Cardiac septum (tissue), 1 donor: ENCODE data around the gene MALSU1. TPM values are rescaled to one million over a fixed set of nuclear protein-coding genes. Genes with fewer than 3 reads are reported as not detected.

Source experiments
- DNase-seq: peaks from one replicate; pipeline ENCODE4 v3.0.0-alpha.2; 2020; ENCODE audit warnings: low spot score
- intact Hi-C: fragments of 100-400 bp; cut with DNase I; formaldehyde crosslinking; loops from one replicate; pipeline ENCODE4 v1.14.0; 2022
- total RNA-seq: library from RNA; stranded (reverse); fragmentation: NEBNext Ultra II Directional; extraction: Animal tissue kit (Norgen Biotek cat#: 25700); gene quantifications from one replicate; pipeline ENCODE4 v1.2.1, GENCODE V29; 2021
- donor health status: DM: no; HTN: no; CAD: no.

The MALSU1 gene
- total RNA-seq, 1 donor from 2014 or later, result 83.8 TPM

DNA sequence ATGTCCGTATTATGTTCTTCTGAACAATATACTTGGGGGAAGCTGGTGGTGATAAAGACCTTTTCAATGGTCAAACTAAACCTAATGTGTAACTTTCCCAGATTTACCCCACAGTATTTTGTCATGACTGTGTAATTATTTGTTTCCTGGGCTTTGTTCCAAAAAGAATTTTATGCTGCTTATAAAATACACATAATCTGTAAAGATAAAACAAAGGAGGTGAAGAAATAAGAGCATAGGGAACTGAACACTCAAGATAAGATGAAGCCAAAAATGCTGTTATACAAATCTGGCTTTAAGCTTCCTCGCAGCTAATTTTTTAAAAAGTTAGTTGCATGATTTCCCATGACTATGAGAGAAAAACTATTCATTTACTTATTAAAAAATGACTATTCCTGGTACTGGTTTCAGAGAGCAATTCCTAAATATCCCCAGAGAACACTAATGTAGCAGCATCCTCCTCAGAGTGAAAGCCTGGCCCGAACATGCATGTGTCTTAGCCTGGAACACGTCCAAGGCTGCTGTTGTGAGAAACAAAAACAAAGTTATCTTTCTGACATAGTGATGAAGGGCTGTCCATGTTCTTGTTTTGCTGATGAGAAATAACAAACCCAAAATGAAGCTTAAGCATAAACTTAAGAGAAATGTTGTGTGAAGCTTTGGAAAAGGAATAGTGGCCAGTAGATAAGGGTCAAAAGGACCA lies 33.9 kb downstream of the MALSU1 start:
- no peak for DNase-seq
- intact Hi-C loops, result no loop called here

DNA sequence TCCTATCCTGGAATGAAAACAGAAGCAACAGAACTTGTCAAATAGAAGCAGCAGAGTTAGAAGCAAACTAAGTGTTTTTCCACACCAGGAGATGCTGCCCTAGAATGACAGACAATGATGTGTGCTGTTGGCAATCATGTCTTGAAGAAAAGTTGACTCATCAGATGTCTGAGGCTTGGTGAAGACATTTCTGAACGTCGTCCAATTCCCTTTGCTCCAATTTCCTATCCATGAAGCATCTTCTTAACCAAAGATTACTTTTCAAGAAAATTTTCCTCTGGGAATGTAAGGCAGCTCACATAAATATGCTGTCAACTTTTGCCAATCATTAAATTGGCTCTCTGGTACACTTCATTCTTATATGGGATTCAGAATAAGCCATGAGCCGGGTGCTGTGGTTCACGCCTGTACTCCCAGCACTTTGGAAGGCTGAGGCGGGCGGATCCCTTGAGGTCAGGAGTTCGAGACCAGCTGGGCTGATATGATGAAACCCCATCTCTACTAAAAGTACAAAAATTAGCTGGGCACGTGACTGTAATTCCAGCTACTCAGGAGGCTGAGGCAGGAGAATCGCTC lies 34.6 kb downstream of the MALSU1 start:
- intact Hi-C loops, result no loop called here
- DNase-seq, result no peak

DNA sequence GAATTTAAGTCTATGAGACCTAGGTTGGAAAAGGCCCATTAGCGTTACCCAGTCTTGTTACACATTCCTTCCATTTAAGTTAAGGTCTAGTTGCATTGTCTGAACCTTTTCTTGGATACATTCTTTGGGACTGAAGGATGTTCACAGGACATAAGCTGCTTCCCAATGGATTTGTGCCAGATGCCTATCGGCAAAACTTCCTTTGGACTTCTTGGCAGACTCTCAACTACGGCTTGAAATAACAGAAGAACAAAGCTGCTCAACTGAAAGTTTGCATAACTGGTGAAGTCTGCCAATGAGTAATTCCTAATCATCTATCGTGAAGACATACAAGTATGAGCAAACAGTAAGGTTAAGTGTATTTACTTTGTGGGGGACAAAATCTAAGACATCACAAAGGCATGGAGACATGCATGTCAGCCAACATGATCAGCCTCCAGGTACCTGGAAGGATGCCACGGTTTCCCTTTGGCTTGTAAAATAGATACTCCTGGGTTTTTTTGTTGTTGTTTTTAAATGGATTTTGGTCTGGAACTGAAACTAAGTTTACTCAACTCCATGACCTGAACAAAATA lies 35.4 kb downstream of the MALSU1 start:
- DNase-seq, result no peak
- intact Hi-C loops, result no loop called here

DNA sequence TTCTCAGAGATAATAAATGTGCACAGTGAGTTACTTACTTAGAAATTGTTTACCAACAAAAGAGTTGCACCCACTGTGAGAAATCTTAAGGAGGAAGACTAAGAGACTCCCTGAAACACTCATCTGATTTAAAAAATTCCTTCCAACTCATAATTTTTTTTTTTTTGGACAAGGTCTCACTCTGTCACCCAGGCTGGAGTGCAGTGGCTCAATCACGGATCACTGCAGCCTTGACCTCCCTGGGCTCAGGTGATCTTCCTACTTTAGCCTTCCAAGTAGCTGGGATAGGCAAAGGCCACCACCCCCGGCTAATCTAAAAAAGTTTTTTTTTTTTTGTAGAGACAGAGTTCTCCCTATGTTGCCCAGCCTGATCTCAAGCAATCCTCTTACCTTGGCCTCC lies 36.0 kb downstream of the MALSU1 start:
- no peak for DNase-seq
- intact Hi-C loops, result no loop called here

DNA sequence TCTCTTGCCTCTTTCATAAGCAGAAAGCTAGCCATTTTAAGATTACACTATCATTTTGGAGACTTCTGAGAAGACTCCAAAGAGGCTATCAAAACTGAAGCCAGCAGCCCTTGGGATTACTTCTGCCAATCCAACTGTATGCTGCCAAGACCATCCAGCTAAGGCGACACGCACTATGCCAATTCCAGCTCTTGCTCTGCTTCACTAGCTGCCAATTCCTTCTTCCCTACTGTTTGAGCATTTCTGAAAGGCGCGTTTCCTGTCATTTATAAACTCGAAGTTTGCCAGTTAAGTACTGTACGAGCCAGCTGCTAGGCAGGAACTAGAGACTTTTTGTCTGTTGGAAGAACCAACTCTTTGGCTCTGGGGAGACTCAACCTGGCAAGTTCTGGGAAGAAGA lies 36.5 kb downstream of the MALSU1 start:
- DNase-seq, result no peak
- intact Hi-C loops, result no loop called here

DNA sequence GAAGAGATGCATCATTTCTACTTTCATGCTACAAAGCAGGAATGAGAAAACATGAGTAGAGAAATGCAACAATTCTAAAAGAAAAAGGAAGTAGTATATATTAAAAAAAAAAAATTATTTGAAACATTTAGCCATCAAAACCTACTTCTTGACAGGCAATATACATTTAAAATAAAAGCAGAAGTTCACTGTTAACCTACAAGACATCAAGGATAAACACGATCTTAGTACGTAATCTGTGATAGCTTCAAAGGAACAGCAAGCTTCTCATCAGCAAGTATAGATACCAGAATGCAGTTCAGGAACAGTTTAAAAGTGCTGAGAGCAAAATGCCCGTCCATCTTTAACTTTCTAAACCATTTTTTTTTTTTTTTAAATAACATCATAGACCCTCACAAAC lies 36.9 kb downstream of the MALSU1 start:
- no peak for DNase-seq
- intact Hi-C loops, result no loop called here

DNA sequence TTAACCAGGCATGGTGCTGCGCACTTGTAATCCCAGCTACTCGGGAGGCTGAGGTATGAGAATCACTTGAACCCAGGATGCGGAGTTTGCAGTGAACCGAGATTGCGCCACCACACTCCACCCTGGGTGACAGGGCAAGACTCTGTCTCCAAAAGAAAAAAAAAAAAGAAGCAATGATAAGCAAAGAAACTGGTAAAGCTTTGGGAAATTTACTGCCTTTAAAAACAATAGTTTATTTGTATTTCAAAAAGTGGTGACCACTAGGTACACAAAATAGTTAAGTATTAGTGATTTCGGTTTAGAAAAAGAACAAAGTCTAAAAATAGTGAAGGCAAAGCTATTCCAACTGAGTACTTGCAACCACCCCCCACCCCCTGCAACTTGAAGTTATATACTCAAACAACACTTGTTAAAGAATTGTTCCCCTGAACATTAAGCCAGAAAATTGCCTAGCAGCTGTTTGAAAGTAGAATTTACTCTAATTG lies 37.7 kb downstream of the MALSU1 start:
- intact Hi-C loops, result no loop called here
- no peak for DNase-seq

DNA sequence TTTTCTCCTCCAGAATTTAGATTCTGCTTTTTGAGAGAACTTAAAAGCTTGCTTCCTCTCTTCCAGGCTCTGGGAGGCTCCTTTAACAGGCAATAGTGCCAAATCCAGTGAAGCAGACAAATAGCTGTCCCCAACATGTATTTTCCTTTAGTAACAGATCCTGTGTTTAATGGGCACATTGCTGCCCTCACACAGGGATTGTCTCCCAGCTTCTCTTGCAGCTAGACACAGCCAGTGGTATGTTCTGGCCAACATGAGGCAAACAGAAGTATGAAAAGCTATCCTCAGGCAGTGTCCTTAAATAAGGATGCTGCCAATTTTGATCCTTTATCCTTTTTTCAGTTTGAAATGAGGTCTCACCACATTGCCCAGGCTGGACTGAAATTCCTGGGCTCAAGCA lies 38.2 kb downstream of the MALSU1 start:
- no peak for DNase-seq
- intact Hi-C loops, result no loop called here

DNA sequence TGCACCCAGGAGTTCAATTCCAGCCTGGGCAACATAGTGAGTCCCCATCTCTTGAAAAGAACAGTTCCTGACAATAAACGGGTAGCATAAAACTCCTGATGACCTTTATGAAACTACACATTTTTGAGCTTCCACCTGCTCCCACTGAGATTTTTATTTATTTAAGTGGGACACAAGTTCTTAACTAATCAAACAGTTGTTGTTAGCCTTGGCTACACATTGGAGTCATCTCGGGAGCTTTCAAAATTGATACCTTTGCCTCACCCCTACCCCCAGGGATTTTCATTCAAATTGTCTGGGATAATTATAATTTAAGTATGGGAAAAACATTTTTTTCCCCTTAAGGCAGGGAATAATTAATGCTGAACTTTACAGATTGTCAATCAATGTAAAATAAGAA lies 39.3 kb downstream of the MALSU1 start:
- no peak for DNase-seq
- intact Hi-C loops, result no loop called here

DNA sequence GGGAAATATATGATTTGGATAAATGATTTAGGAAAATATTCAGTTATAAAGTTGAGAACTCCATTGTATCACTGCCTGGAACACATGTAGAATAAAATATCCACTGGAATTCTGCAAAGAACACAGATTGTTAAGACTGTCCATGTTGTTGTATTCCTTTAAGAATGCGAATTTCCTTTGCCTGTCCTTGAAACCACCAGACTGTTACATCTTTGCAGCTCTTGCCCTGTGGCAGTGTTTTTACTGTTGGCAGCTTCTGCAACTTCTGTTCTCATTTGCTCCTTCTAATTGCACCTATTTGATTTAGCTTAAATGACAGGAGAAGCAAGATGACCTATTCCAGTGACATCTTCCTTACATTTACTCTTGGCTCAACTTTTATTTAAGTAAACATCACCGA lies 39.7 kb downstream of the MALSU1 start:
- intact Hi-C loops, result no loop called here
- DNase-seq, result no peak

DNA sequence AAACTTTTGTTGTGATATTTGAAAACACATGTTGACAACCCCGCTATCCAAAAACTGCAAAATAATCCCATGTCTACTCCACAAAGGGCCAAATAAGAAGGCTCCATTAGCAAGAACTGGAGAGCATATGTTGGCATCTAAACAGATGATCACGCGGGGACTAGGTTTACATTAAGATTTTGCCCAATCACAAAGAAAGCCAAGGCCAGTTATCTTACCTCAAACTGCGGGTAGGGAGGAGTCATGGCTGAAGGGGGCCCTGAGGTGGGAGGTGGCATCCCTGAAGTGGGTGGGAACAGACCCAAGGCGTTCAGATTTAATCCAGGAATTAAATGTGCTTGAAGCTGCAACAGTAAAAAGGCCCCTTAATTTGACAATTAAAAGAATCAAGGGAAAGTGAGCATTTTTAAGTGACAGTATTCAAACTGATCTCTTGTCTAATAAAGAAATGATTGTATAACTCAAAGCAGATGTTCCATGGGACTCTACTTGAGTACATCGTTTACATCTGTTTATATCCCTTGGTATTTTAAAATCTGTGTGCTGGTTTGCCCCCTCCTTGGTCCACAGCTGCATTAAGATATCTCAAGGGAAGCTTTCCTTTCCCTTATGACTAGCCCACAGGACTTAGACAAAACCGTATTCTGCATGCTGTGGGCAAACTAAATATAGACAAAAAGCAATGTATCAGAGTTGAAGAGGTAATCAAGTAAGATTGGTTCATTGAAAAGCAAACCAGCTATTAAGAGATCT lies 42.9 kb downstream of the MALSU1 start:
- no peak for DNase-seq
- intact Hi-C loops, result no loop called here

DNA sequence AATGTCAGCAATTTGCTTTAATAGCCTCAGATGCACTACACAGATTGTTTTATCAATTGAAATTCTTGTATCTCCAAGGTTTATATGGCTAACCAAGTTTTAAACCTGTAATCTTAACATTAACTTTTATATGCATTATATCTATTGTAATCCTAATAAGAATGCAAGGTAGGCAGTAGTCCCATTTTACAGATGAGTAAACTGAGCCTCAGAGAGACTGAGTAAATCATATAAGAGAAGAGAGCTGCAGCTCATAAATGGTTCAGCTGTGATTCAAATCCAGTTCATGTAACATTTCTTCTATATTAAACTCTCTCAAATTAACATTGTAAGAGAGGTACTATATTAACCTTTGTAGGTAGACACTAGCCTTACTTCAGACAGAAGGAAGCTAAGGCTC lies 44.0 kb downstream of the MALSU1 start:
- intact Hi-C loops, result no loop called here
- DNase-seq, result no peak

DNA sequence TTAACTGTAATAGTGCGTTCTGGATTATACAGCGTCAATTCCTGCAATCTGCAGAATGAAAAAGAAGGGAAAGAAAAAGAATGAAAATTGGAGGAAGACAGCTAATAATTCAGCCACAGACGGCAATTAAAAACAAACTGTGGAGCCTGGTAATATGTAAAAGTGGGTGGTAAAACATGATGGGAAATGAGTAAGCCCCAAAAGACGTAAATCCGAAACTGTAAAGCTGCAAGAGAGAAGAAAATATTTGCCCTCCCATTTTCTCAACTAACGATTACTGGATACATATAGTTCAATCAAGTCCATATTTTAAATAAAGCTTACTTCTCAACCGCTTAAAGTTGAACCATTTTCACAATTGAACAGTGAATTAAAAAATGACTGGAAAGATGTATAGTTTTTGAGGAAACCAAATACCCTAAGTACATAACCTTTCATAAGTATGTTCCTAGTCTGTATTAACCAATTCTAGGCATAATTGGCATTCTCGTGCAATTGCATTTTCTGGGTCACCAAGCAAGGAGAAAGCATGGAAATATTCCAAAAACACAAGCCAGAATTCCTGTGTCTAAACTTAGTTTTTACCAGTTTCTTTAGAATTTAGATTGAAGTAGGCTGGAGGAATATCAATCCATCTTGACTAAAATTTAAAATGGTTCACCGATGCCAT lies 44.8 kb downstream of the MALSU1 start:
- intact Hi-C loops, result no loop called here
- DNase-seq, result no peak

DNA sequence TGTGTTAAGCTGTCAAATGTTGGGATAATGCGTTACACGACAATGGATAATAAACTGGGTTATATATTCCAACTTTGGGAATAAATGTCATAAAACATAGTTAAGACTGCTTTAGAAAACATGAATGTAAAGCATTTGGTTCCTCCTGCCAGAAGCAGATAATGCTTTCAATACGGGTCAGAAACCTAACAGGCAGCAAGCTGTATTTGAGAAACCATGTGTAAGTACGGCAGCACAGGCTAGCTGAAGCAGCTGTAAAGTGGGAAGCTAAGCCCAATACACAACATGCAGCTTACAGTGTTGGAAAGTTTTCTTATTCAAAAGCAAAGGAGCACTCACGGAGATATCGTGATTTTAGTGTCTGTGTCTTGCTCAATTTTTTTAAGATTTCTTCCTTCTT lies 46.5 kb downstream of the MALSU1 start:
- DNase-seq, result no peak
- intact Hi-C loops, result no loop called here

DNA sequence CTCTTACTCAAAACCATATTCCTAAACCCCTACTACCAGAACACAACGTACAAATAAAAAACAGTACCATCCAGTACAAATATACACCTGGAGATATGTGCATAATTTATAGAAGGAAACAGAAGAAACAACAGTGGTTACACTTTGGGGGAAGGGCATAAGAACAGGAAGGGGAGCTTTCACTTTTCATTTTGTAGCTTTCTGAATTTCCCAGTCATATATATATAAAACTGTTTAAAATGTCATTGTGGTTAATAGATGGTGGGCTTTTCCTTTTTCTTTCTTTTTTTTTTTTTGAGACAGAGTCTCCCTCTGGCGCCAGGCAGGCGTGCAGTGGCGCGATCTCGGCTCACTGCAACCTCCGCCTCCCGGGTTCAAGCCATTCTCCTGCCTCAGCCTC lies 47.2 kb downstream of the MALSU1 start:
- DNase-seq, result no peak
- intact Hi-C loops, result no loop called here

DNA sequence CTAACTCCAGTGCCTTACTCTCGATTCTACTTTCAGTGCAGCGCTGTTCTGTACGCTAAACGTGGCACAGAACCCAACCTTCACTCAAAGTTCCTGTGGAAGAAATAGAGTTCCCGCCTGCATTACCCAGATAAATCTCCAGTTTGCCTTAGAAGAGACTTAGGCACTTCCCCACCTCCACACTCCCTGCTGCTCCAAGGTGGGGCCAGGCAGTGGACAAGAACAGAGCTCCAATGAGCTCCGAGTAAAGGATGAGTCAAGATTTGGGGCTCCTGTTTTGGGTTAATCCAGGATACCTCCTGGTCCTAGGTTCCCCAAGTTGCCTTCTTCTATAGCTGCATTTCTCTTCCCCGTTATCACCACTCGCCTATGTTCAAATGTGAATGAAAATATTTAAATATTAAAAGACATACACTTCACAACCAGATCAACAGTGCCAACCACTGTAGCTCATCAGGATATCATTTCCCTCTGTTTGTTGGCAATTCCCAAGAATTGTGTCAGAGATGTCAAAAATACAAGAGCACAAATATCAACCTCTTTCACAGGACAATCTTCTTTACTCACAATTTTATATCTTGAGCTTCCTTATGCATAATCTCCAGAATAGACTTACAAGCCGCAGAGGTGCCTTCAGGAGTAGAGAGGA lies 48.0 kb downstream of the MALSU1 start:
- intact Hi-C loops, result no loop called here

DNA sequence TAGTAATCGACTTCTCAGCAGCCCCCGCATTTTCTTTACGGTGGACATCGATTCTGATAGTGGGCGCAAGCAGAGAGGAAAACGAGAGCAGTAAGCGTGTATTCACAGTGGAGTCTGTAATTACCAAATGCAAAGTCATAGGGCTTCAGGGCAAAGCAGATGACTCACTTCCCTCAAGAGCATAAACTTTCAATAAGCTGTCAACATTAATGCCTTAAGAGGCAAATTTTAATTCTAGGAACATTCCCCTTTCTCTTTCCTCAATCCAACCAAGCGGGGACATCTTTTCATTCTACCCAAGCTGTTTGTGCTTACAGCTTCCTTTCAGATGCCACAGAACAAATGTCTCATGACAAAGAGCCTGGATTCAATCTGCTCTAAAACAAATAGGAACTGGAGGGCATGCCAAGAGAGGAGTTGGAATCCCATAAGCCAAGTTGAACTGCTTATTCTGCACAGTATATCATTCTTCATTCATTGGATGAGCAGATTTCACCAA lies 48.6 kb downstream of the MALSU1 start:
- no peak for DNase-seq
- intact Hi-C loops, result no loop called here

More for the DNA sequence above, 48.0 kb downstream of the MALSU1 start:
- no peak for DNase-seq

DNA sequence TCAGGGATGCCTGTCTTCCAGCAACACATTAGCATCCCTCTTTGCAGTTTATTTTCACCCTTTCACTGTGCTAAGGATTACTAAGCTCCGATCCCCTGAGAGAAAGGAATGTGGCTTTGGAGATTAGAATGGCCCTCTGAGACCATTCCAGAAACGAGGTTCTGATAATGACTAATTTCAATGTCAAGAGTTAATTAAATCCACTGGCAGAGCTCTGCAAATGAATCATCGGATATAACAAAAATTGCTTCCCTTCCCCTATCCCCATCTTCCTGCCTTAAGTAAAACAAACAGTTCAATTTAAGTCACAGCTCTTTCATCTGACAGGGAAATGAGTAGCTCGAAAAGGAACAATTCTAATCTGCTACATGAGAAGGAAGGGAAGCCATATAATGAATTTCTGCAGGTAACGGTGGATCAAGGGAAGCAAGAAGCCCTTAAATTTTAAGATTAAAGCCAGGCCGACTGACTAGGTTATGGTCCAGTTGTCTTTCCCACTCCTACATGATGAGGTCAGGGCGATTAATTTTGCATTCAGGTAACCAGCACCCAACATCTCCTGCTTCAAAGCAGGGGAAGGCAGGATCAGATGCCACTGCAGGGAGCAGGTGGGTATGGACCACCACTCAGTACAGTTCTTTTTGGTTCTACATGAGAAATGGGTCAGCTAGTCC lies 50.5 kb downstream of the MALSU1 start:
- no peak for DNase-seq
- intact Hi-C loops, result no loop called here

DNA sequence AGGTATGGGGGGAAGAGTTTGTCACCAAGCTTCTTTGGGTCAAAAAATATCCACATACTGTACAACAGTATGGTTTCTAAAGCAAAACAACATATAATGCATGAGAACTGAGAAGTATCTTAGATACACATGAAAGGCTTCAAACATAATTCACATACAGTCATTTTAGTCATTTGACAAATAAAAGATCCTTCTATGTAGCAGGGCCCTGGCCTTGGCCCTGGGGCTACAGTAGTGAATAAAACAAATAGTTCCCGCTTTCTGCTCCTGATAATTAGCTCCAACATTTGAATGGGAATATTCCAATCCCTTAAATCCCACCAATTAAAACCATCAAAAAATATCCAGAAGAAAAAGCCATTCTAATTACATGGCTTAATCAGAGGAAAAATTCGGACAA lies 51.3 kb downstream of the MALSU1 start:
- intact Hi-C loops, result no loop called here
- no peak for DNase-seq
